Upper lobe of left lung (tissue), 6 donors: Measurements from ENCODE around the gene FRMD3. TPM values are rescaled to one million over a fixed set of nuclear protein-coding genes. Genes with fewer than 3 reads are reported as not detected.

ENCODE experiments used
- ATAC-seq, 2 donors: fragments of 200-7000 bp; cut with Tn5 transposase; one replicate each; pipeline ENCODE4 v1.9.1; 2022; ENCODE audit warnings: mild to moderate bottlenecking in 2 of 2, moderate library complexity in 2 of 2; ENCODE audit not compliant: low FRiP score in 2 of 2
- DNase-seq, 2 donors: peaks; one replicate each; pipeline ENCODE4 v3.0.0-alpha.2; 2019 to 2020
- H3K27ac ChIP-seq, 4 donors: fragments of 200-600 bp; sonication (generic); one replicate each; pipeline ENCODE4 v1.5.1; 2016 to 2019
- H3K27me3 ChIP-seq, 4 donors: fragments of 200-600 bp; sonication (generic); one replicate each; pipeline ENCODE4 v1.5.1; 2017 to 2019
- H3K36me3 ChIP-seq, 4 donors: fragments of 200-600 bp; sonication (generic); one replicate each; pipeline ENCODE4 v1.5.1; 2016 to 2019
- H3K4me1 ChIP-seq, 4 donors: fragments of 200-600 bp; sonication (generic); one replicate each; pipeline ENCODE4 v1.5.1; 2018 to 2019
- H3K4me3 ChIP-seq, 4 donors: fragments of 200-600 bp; sonication (generic); one replicate each; pipeline ENCODE4 v1.5.1; 2017 to 2019; ENCODE audit warnings: mild to moderate bottlenecking in 2 of 4, moderate library complexity in 1 of 4
- H3K9me3 ChIP-seq, 4 donors: fragments of 200-600 bp; sonication (generic); one replicate each; pipeline ENCODE4 v1.5.1; 2018 to 2019
- EP300 ChIP-seq, 4 donors: sonication (generic); formaldehyde crosslinking; IDR thresholded peaks; one replicate each; pipeline ENCODE4 v1.5.1; 2017; ENCODE audit warnings: antibody characterized with exemption in 4 of 4, control low read depth in 2 of 4
- POLR2A ChIP-seq, 4 donors: fragments of 450-650 bp; IDR thresholded peaks; one replicate each; pipeline ENCODE4 v1.5.1; 2016 to 2017; ENCODE audit warnings: antibody characterized with exemption in 4 of 4, mild to moderate bottlenecking in 2 of 4
- POLR2AphosphoS5 ChIP-seq, 2 donors: sonication (generic); formaldehyde crosslinking; IDR thresholded peaks; one replicate each; pipeline ENCODE4 v1.5.1; 2017; ENCODE audit warnings: antibody characterized with exemption in 2 of 2
- WGBS, 2 donors: methylation state at CpG; one replicate each; pipeline ENCODE4 v1.1.5; 2017 to 2018; 5-methylcytosine and 5-hydroxymethylcytosine counted together
- total RNA-seq, 6 donors: library from RNA; depleted of rRNA in 4 of 6; stranded (reverse); fragments of >200 nt in 4 of 6; gene quantifications; one replicate each; pipeline versions ENCODE4 v1.1.0 to v1.2.1, GENCODE V29; 2016 to 2021
- TF ChIP-seq, protein P1 (sequence below), 6 experiments: fragments of 450-650 bp in 4 of 6; fragments of 200-600 bp in 2 of 6; sonication (generic) in 2 of 6; IDR thresholded peaks; one replicate each; pipeline ENCODE4 v1.5.1; 2016 to 2019; ENCODE audit warnings: antibody characterized with exemption in 6 of 6
- donor health status: DM: no; HTN: no; CAD: no; lungs with moderate emphysema.
- donor health status: DM: no; HTN: yes; CAD: no; lungs with severe emphysema.

Gene FRMD3
- total RNA-seq, 6 donors from 2014 or later = 5.6 to 33.4 (median 10.4) TPM

DNA sequence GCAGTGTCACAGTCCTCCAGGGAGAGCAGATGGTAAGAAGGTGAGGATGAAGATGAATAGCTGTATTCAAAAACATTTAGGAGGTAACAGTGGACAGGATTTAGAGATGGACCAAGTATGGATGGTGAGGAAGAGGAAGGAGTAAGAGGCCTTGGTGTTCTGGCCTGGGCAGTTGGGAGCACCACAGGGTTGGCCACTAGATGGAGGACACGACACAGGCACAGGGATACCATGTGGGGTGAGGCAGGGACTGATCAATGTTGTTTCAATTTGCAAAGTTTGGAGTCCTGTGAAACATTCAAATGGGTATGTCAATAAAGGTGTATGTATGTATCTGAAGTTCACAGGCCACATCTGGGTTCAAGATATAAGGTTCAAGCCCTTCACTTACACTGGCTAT, 334.2 kb downstream of the FRMD3 start:
- no peaks in the 10 kb centered on the region for H3K4me1 ChIP-seq
- H3K27ac ChIP-seq = no peak overlapping the region
- no peak overlapping the region for H3K4me3 ChIP-seq
- no peaks in the 10 kb centered on the region for H3K36me3 ChIP-seq
- no peaks in the 10 kb centered on the region for H3K27me3 ChIP-seq
- 82 to 100% methylated on average over 1 of the region's 1 CpG for WGBS, 2 donors
- H3K9me3 ChIP-seq = no peaks in the 10 kb centered on the region
- DNase-seq = no peak
- TF ChIP-seq POLR2A (IDR thresholded peaks at IDR 0.05) = no peak
- TF ChIP-seq POLR2AphosphoS5 (IDR thresholded peaks at IDR 0.05) = no peak
- no peak for TF ChIP-seq EP300 (IDR thresholded peaks at IDR 0.05)
- TF ChIP-seq, protein P1, sequence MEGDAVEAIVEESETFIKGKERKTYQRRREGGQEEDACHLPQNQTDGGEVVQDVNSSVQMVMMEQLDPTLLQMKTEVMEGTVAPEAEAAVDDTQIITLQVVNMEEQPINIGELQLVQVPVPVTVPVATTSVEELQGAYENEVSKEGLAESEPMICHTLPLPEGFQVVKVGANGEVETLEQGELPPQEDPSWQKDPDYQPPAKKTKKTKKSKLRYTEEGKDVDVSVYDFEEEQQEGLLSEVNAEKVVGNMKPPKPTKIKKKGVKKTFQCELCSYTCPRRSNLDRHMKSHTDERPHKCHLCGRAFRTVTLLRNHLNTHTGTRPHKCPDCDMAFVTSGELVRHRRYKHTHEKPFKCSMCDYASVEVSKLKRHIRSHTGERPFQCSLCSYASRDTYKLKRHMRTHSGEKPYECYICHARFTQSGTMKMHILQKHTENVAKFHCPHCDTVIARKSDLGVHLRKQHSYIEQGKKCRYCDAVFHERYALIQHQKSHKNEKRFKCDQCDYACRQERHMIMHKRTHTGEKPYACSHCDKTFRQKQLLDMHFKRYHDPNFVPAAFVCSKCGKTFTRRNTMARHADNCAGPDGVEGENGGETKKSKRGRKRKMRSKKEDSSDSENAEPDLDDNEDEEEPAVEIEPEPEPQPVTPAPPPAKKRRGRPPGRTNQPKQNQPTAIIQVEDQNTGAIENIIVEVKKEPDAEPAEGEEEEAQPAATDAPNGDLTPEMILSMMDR (IDR thresholded peaks at IDR 0.05) = no peak
- no peak for ATAC-seq

DNA sequence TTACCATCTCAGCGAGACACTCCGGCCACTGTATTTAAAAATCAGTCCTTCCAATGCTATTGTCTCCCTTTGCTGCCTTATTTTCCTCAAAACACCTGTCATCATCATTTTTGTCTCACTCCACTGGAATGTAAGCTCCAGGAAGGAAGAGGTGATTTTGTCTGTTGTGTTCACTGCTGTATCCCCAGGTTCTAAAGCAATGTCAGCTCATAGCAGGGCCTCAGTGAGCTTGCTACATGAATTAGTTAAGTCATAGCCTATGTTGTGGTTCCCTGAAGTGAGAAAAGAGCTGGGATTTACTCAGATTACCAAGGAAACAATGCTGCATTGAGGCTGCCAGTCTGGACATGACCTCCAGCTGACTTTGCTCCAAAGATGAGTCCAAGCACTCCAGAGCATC, 337.7 kb downstream of the FRMD3 start:
- 85 to 91% methylated on average over 2 of the region's 2 CpGs for WGBS, 2 donors
- no peaks in the 10 kb centered on the region for H3K9me3 ChIP-seq

DNA sequence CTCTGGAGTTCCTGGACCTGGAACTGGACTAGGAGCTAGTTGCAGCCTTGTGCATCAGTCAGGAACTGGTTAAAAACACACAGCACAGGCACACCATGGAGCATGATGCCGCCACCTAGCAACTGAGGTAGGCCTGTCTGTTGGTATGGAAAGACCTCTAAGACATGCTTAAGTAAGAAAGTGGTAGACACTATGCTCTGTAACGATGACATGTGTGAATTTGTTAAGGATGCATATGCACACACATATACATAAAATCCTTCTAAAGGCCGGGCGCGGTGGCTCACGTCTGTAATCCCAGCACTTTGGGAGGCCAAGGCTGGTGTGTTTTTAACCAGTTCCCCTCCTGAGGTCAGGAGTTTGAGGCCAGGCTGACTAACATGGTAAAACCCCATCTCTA, 338.4 kb downstream of the FRMD3 start:
- DNase-seq = no peak

More for the DNA sequence above, 337.7 kb downstream of the FRMD3 start:
- no peak overlapping the region for H3K4me3 ChIP-seq
- no peak for ATAC-seq
- no peak for TF ChIP-seq POLR2AphosphoS5 (IDR thresholded peaks at IDR 0.05)
- TF ChIP-seq POLR2A (IDR thresholded peaks at IDR 0.05) = no peak
- no peak for TF ChIP-seq EP300 (IDR thresholded peaks at IDR 0.05)
- H3K4me1 ChIP-seq = no peaks in the 10 kb centered on the region
- H3K36me3 ChIP-seq = no peaks in the 10 kb centered on the region
- H3K27ac ChIP-seq = no peak overlapping the region
- no peak for DNase-seq
- H3K27me3 ChIP-seq = no peaks in the 10 kb centered on the region

DNA sequence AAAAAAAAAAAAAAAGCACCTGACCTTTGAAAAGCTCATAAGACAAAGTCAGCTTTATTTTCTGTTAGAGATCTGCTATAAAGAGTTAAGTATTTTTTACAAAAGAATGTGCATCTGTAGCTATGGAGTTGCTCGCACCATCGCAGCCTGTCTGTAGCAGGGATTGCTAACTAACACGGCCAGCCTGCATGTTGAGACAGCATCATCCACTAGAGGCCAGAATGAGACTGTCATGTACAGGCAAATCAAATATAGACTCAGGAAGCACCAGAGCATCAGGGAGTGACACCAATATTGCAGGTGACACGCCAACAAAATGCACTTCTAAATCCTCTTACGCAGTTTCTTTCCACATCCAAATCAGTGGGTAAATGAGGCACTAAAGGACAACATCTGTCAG, 339.0 kb downstream of the FRMD3 start:
- TF ChIP-seq, protein P1 (IDR thresholded peaks at IDR 0.05) = peak in 5 of 6 experiments; percentile 20 to 54 (median 48)
- no peak for TF ChIP-seq POLR2AphosphoS5 (IDR thresholded peaks at IDR 0.05)
- Histone ChIP-seq H3K27ac (no peak overlapping the region), H3K27me3 (no peaks in the 10 kb centered on the region), H3K4me1 (no peaks in the 10 kb centered on the region), H3K36me3 (no peaks in the 10 kb centered on the region), H3K9me3 (no peaks in the 10 kb centered on the region), H3K4me3 (no peak overlapping the region)
- DNase-seq = no peak
- peak in 1 of 2 donors; percentile 53 for ATAC-seq
- WGBS, 2 donors = 36 to 41% methylated on average over 5 of the region's 5 CpGs

More for the DNA sequence above, 338.4 kb downstream of the FRMD3 start:
- WGBS, 2 donors = 79 to 83% methylated on average over 6 of the region's 6 CpGs
- no peaks in the 10 kb centered on the region for H3K27me3 ChIP-seq
- H3K36me3 ChIP-seq = no peaks in the 10 kb centered on the region
- no peaks in the 10 kb centered on the region for H3K9me3 ChIP-seq
- H3K4me3 ChIP-seq = no peak overlapping the region
- no peak overlapping the region for H3K27ac ChIP-seq
- no peaks in the 10 kb centered on the region for H3K4me1 ChIP-seq
- ATAC-seq = no peak
- TF ChIP-seq POLR2AphosphoS5 (IDR thresholded peaks at IDR 0.05) (no peak), POLR2A (IDR thresholded peaks at IDR 0.05) (no peak), EP300 (IDR thresholded peaks at IDR 0.05) (no peak)
- TF ChIP-seq, protein P1 (IDR thresholded peaks at IDR 0.05) = no peak

DNA sequence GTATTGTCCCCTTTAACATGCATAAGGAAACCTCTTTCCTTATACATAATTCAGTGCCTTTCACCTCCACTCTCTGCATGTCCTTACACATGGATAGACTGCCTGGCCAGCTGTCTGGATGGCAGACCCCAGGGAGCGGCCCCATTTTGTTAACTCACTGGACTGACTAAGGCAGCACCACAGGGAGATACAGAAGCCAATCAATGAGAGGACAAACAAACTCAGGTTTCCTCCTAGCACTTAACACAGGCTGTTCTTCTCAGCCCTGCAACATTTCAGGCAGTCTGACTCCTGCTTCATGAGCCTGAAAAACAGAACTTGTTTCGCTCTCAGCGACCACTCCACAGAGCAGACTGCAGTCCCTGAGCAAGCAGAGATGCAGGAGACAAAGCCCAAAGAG, 339.8 kb downstream of the FRMD3 start:
- H3K36me3 ChIP-seq = no peaks in the 10 kb centered on the region
- no peaks in the 10 kb centered on the region for H3K9me3 ChIP-seq
- ATAC-seq (no peak), DNase-seq (no peak)
- no peak overlapping the region for H3K27ac ChIP-seq
- 60 to 76% methylated on average over 3 of the region's 3 CpGs for WGBS, 2 donors
- no peak overlapping the region for H3K4me3 ChIP-seq
- H3K27me3 ChIP-seq = no peaks in the 10 kb centered on the region
- no peaks in the 10 kb centered on the region for H3K4me1 ChIP-seq
- TF ChIP-seq POLR2AphosphoS5 (IDR thresholded peaks at IDR 0.05) = no peak
- TF ChIP-seq, protein P1 (IDR thresholded peaks at IDR 0.05) = no peak
- no peak for TF ChIP-seq EP300 (IDR thresholded peaks at IDR 0.05)
- TF ChIP-seq POLR2A (IDR thresholded peaks at IDR 0.05) = no peak
